HepG2 (cell line): ENCODE measurements around the gene CD8A. TPM values are rescaled to one million over a fixed set of nuclear protein-coding genes. Genes with fewer than 3 reads are reported as not detected.
A peak's percentile ranks its signal among the peaks of the same experiment; 100 is the strongest.

ENCODE experiments used
- KAT7 ChIP-seq: IDR thresholded peaks from 2 replicates; pipeline ENCODE4 v1.6.1; 2018; ENCODE audit warnings: borderline replicate concordance, missing compliant biosample characterization
- PHF20 ChIP-seq: sonication (generic); formaldehyde crosslinking; IDR thresholded peaks from 2 replicates; pipeline ENCODE4 v1.5.0; 2020; ENCODE audit warnings: mild to moderate bottlenecking, missing genetic modification reagents
- SALL1 ChIP-seq: sonication (generic); formaldehyde crosslinking; IDR thresholded peaks from 2 replicates; pipeline ENCODE4 v1.8.0; 2022; ENCODE audit warnings: mild to moderate bottlenecking, missing genetic modification reagents
- SRY ChIP-seq: sonication (generic); formaldehyde crosslinking; IDR thresholded peaks from 2 replicates; pipeline ENCODE4 v1.8.0; 2022; ENCODE audit warnings: mild to moderate bottlenecking, missing genetic modification reagents
- SUZ12 ChIP-seq: fragments of 150-350 bp; IDR thresholded peaks from 2 replicates; pipeline ENCODE4 v1.6.1; 2014; ENCODE audit warnings: low read depth, low read length
- polyA plus RNA-seq, 8 experiments: library from polyadenylated mRNA; depleted of rRNA in 3 of 8; stranded (reverse) in 7 of 8; unstranded in 1 of 8; fragments of >200 nt; fragmentation: Illumina TruSeq in 4 of 8; extraction: Trizol in 4 of 8; gene quantifications; 2 replicates each; pipeline versions ENCODE4 v1.2.1 to v1.2.3, GENCODE V29; 2011 to 2016; ENCODE audit warnings: low read depth in 4 of 8, missing spikeins in 1 of 8, mixed read lengths in 1 of 8; ENCODE audit not compliant: insufficient read depth in 1 of 8
- total RNA-seq, 5 experiments: library from RNA; depleted of rRNA; stranded (reverse); fragments of >200 nt; fragmentation: Illumina TruSeq; extraction: Trizol; gene quantifications; 2 replicates each; pipeline ENCODE4 v1.2.3, GENCODE V29; 2016; ENCODE audit warnings: low read depth in 1 of 5
- TF ChIP-seq, protein P1 (sequence below): sonication (generic); formaldehyde crosslinking; IDR thresholded peaks from 2 replicates; pipeline ENCODE4 v1.8.0; 2022; ENCODE audit warnings: missing genetic modification reagents, mild to moderate bottlenecking, inconsistent platforms, borderline replicate concordance
- TF ChIP-seq, protein P2 (sequence below): sonication (generic); formaldehyde crosslinking; IDR thresholded peaks from 2 replicates; pipeline ENCODE4 v1.4.0; 2020; ENCODE audit warnings: low read depth, missing genetic modification reagents
- TF ChIP-seq, protein P3 (sequence below): sonication (generic); formaldehyde crosslinking; conservative IDR thresholded peaks from 2 replicates; pipeline ENCODE4 v1.8.0; 2022; ENCODE audit warnings: mild to moderate bottlenecking, moderate library complexity, missing genetic modification reagents
- TF ChIP-seq, protein P4 (sequence below): sonication (generic); formaldehyde crosslinking; IDR thresholded peaks from 2 replicates; pipeline ENCODE4 v1.4.0; 2020; ENCODE audit warnings: missing genetic modification reagents
- TF ChIP-seq, protein P5 (sequence below): sonication (generic); formaldehyde crosslinking; IDR thresholded peaks from 2 replicates; pipeline ENCODE4 v1.4.0; 2020; ENCODE audit warnings: missing genetic modification reagents, borderline replicate concordance

Gene CD8A
- total and polyA plus RNA-seq, 2 of the 13 experiments (the other 11 are each of a cell fraction or from before 2014, with no cell fraction given), result 0.09 TPM; not detected in 1

DNA sequence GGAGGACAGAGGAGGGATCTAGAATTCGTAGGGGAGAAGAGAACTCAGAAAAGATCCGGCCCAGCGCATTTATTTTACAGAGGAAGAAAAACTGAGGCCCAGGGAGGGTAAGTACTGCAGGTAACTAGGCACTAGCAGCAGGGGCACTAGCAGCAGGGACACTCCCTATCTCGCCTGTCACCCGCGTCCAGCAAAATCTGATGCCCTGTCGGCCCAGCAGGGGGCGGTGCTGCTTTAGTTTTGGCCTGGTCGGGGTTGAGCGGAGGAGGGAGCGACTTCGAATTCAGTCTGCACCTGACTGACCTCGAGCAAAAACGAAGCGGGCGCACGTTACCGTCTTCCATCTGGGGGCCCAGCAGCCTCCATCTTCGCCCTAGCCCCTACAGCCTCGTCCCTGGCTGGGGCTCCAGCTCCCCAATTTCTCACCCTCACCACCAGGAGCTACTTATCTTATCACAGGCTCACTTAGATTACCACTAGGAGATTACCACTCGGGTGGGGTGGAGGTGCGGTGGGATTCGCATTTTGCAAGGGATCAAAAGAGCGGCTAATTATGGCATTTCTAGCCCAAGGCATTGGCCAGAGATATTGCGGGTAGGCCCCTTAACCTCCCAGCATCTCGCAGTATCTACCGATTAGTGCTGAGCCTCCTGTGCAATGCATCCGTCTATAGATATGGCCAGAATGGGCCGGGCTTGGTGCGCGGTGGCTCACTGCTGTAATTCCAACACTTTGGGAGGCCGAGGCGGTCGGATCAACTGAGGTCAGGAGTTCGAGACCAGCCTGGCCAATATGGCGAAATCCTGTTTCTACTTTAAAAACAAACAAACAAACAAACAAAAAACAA, 17.8 kb upstream of the CD8A start (continued):
- TF ChIP-seq SUZ12 (no peak), PHF20 (CRISPR knock-in tag) (no peak), SRY (CRISPR knock-in tag) (peak; percentile 49; the same call in 1 of the 2 replicates), KAT7 (CRISPR knock-in tag) (peak; percentile 32; the same call in 1 of the 2 replicates), SALL1 (peak; percentile 74; the same call in 1 of the 2 replicates)
- TF ChIP-seq, protein P1, sequence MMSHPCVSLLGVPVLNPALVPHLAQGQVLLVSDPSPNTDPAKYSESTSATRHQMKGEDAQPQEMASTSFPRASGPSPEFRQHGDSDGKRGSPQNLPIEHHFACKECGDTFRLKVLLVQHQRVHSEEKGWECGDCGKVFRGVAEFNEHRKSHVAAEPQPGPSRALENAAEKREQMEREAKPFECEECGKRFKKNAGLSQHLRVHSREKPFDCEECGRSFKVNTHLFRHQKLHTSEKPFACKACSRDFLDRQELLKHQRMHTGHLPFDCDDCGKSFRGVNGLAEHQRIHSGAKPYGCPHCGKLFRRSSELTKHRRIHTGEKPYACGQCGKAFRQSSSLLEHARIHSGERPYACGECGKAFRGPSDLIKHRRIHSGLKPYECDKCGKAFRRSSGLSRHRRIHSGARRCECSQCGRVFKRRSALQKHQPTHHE (CRISPR knock-in tag), result 0 out of 2 replicates have a peak, but pooled peaks have one; percentile 86
- TF ChIP-seq, protein P2, sequence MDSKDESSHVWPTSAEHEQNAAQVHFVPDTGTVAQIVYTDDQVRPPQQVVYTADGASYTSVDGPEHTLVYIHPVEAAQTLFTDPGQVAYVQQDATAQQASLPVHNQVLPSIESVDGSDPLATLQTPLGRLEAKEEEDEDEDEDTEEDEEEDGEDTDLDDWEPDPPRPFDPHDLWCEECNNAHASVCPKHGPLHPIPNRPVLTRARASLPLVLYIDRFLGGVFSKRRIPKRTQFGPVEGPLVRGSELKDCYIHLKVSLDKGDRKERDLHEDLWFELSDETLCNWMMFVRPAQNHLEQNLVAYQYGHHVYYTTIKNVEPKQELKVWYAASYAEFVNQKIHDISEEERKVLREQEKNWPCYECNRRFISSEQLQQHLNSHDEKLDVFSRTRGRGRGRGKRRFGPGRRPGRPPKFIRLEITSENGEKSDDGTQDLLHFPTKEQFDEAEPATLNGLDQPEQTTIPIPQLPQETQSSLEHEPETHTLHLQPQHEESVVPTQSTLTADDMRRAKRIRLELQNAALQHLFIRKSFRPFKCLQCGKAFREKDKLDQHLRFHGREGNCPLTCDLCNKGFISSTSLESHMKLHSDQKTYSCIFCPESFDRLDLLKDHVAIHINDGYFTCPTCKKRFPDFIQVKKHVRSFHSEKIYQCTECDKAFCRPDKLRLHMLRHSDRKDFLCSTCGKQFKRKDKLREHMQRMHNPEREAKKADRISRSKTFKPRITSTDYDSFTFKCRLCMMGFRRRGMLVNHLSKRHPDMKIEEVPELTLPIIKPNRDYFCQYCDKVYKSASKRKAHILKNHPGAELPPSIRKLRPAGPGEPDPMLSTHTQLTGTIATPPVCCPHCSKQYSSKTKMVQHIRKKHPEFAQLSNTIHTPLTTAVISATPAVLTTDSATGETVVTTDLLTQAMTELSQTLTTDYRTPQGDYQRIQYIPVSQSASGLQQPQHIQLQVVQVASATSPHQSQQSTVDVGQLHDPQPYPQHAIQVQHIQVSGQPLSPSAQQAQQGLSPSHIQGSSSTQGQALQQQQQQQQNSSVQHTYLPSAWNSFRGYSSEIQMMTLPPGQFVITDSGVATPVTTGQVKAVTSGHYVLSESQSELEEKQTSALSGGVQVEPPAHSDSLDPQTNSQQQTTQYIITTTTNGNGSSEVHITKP (CRISPR knock-in tag), result 0 out of 2 replicates have a peak, but pooled peaks have one; percentile 22
- TF ChIP-seq, protein P3, sequence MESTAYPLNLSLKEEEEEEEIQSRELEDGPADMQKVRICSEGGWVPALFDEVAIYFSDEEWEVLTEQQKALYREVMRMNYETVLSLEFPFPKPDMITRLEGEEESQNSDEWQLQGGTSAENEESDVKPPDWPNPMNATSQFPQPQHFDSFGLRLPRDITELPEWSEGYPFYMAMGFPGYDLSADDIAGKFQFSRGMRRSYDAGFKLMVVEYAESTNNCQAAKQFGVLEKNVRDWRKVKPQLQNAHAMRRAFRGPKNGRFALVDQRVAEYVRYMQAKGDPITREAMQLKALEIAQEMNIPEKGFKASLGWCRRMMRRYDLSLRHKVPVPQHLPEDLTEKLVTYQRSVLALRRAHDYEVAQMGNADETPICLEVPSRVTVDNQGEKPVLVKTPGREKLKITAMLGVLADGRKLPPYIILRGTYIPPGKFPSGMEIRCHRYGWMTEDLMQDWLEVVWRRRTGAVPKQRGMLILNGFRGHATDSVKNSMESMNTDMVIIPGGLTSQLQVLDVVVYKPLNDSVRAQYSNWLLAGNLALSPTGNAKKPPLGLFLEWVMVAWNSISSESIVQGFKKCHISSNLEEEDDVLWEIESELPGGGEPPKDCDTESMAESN (CRISPR knock-in tag), result peak; percentile 46; the same call in 1 of the 2 replicates
- TF ChIP-seq, protein P4, sequence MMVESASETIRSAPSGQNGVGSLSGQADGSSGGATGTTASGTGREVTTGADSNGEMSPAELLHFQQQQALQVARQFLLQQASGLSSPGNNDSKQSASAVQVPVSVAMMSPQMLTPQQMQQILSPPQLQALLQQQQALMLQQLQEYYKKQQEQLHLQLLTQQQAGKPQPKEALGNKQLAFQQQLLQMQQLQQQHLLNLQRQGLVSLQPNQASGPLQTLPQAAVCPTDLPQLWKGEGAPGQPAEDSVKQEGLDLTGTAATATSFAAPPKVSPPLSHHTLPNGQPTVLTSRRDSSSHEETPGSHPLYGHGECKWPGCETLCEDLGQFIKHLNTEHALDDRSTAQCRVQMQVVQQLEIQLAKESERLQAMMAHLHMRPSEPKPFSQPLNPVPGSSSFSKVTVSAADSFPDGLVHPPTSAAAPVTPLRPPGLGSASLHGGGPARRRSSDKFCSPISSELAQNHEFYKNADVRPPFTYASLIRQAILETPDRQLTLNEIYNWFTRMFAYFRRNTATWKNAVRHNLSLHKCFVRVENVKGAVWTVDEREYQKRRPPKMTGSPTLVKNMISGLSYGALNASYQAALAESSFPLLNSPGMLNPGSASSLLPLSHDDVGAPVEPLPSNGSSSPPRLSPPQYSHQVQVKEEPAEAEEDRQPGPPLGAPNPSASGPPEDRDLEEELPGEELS (CRISPR knock-in tag), result peak; percentile 25; the same call in 1 of the 2 replicates
- TF ChIP-seq, protein P5, sequence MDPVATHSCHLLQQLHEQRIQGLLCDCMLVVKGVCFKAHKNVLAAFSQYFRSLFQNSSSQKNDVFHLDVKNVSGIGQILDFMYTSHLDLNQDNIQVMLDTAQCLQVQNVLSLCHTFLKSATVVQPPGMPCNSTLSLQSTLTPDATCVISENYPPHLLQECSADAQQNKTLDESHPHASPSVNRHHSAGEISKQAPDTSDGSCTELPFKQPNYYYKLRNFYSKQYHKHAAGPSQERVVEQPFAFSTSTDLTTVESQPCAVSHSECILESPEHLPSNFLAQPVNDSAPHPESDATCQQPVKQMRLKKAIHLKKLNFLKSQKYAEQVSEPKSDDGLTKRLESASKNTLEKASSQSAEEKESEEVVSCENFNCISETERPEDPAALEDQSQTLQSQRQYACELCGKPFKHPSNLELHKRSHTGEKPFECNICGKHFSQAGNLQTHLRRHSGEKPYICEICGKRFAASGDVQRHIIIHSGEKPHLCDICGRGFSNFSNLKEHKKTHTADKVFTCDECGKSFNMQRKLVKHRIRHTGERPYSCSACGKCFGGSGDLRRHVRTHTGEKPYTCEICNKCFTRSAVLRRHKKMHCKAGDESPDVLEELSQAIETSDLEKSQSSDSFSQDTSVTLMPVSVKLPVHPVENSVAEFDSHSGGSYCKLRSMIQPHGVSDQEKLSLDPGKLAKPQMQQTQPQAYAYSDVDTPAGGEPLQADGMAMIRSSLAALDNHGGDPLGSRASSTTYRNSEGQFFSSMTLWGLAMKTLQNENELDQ (CRISPR knock-in tag), result no peak
